SK-N-SH (cell line): ENCODE data around the gene MRPL52.
"Not testable (repeated sequence)": the region's sequence is repeated elsewhere in the genome, so short reads cannot be mapped to it uniquely, and the experiment has no call there.

ENCODE experiments used
- CTCF ChIP-seq: fragments of 200-600 bp; sonication (generic); IDR thresholded peaks from 2 replicates; pipeline ENCODE4 v1.6.1; 2017; ENCODE audit warnings: antibody characterized with exemption, mild to moderate bottlenecking, moderate library complexity
- EP300 ChIP-seq, 2 experiments: IDR thresholded peaks; 2 replicates each; pipeline versions ENCODE4 v1.4.0 to v1.6.1; 2012; ENCODE audit warnings: borderline replicate concordance in 1 of 2, low read depth in 1 of 2, low read length in 1 of 2
- GABPA ChIP-seq: IDR thresholded peaks from 2 replicates; pipeline ENCODE4 v1.4.0; 2012; ENCODE audit warnings: low read depth, mild to moderate bottlenecking
- MAX ChIP-seq: IDR thresholded peaks from 2 replicates; pipeline ENCODE4 v1.4.0; 2012; ENCODE audit warnings: low read depth
- MXI1 ChIP-seq: IDR thresholded peaks from 2 replicates; pipeline ENCODE4 v1.6.1; 2012; ENCODE audit warnings: mild to moderate bottlenecking, low read depth, low read length, improper control_type of control experiment
- NRF1 ChIP-seq: IDR thresholded peaks from 2 replicates; pipeline ENCODE4 v1.6.1; 2012; ENCODE audit warnings: low read depth, mild to moderate bottlenecking, low read length
- RAD21 ChIP-seq: IDR thresholded peaks from 2 replicates; pipeline ENCODE4 v1.6.1; 2012; ENCODE audit warnings: mild to moderate bottlenecking, low read length
- RCOR1 ChIP-seq: fragments of 150-350 bp; IDR thresholded peaks from 2 replicates; pipeline ENCODE4 v1.6.1; 2017; ENCODE audit warnings: antibody characterized with exemption, low read length
- REST ChIP-seq: IDR thresholded peaks from 2 replicates; pipeline ENCODE4 v1.6.1; 2012; ENCODE audit warnings: mild to moderate bottlenecking, low read depth, low read length, moderate library complexity
- RXRA ChIP-seq: IDR thresholded peaks from 2 replicates; pipeline ENCODE4 v1.4.0; 2012; ENCODE audit warnings: low read depth, mild to moderate bottlenecking, borderline replicate concordance
- TCF12 ChIP-seq: IDR thresholded peaks from 2 replicates; pipeline ENCODE4 v1.4.0; 2012
- USF2 ChIP-seq: fragments of 150-350 bp; IDR thresholded peaks from 2 replicates; pipeline ENCODE4 v1.6.1; 2017; ENCODE audit warnings: antibody characterized with exemption, low read length, low read depth, borderline replicate concordance
- ZBTB33 ChIP-seq: IDR thresholded peaks from 2 replicates; pipeline ENCODE4 v1.4.0; 2012; ENCODE audit warnings: low read depth, borderline replicate concordance

GRCh38 chr14:22854296-22854695 is 24.6 kb downstream of the MRPL52 start:
- not testable (repeated sequence) for TF ChIP-seq CTCF; ZBTB33; GABPA; RCOR1; MAX; NRF1; TCF12; USF2; RXRA; RAD21; MXI1; EP300 (IDR thresholded peaks at IDR 0.05; ENCODE audit: borderline replicate concordance in 1 of 2, low read depth in 1 of 2, low read length in 1 of 2); REST
